UCSD-AML1 (cell line): ENCODE results near the gene KMT2E.
A peak's percentile ranks its signal among the peaks of the same experiment; 100 is the strongest.
"Not testable (repeated sequence)": the region's sequence is repeated elsewhere in the genome, so short reads cannot be mapped to it uniquely, and the experiment has no call there.

Experiments used
- DNase-seq: peaks from one replicate; lab custom pipeline; 2025; ENCODE audit not compliant: unreplicated experiment; lab: John Stamatoyannopoulos, UW

KMT2E gene

GRCh38 chr7:104981672-104982037, 32.4 kb upstream of the KMT2E start:
- no peak for DNase-seq

- no peak for DNase-seq
These were observed 31.5 kb upstream of the KMT2E start for GRCh38 chr7:104982308-104983075.

GRCh38 chr7:104983076-104983577, 30.9 kb upstream of the KMT2E start:
- DNase-seq, result no peak

GRCh38 chr7:104983578-104984539, 30.1 kb upstream of the KMT2E start:
- DNase-seq, result peak; percentile 83

GRCh38 chr7:104984585-104985258, 29.3 kb upstream of the KMT2E start:
- no peak for DNase-seq

- DNase-seq, result no peak
These were observed 28.8 kb upstream of the KMT2E start for GRCh38 chr7:104985259-104985617.

GRCh38 chr7:104986628-104987259, 27.3 kb upstream of the KMT2E start:
- no peak for DNase-seq

- DNase-seq, result not testable (repeated sequence)
These were observed 26.6 kb upstream of the KMT2E start for GRCh38 chr7:104987403-104987802.

- no peak for DNase-seq
These were observed 23.0 kb upstream of the KMT2E start for GRCh38 chr7:104990983-104991382.

GRCh38 chr7:104992306-104992705, 21.7 kb upstream of the KMT2E start:
- no peak for DNase-seq

- no peak for DNase-seq
These were observed 20.7 kb upstream of the KMT2E start for GRCh38 chr7:104993217-104993862.

GRCh38 chr7:104998040-104998752, 15.8 kb upstream of the KMT2E start:
- no peak for DNase-seq

GRCh38 chr7:105000200-105000599, 13.8 kb upstream of the KMT2E start:
- DNase-seq, result no peak

- no peak for DNase-seq
These were observed 13.1 kb upstream of the KMT2E start for GRCh38 chr7:105000927-105001336.

GRCh38 chr7:105001652-105002184, 12.3 kb upstream of the KMT2E start:
- no peak for DNase-seq

- DNase-seq, result no peak
These were observed 10.7 kb upstream of the KMT2E start for GRCh38 chr7:105003275-105003674.

GRCh38 chr7:105003872-105004510, 10.0 kb upstream of the KMT2E start:
- DNase-seq, result no peak

- not testable (repeated sequence) for DNase-seq
These were observed 9.0 kb upstream of the KMT2E start for GRCh38 chr7:105005006-105005405.

GRCh38 chr7:105005486-105005885, 8.5 kb upstream of the KMT2E start:
- not testable (repeated sequence) for DNase-seq
